Left lung (tissue), 10 donors: Measurements from ENCODE around the gene HOXC10. TPM values are rescaled to one million over a fixed set of nuclear protein-coding genes. Genes with fewer than 3 reads are reported as not detected.

Experiments used
- ATAC-seq: fragments of 200-7000 bp; cut with Tn5 transposase; one replicate; pipeline ENCODE4 v1.9.1; 2020; ENCODE audit warnings: moderate library complexity
- DNase-seq, 4 donors: peaks; one replicate each; pipeline ENCODE4 v3.0.0-alpha.2; 2013 to 2020
- H3K27ac ChIP-seq, 2 donors: fragments of 200-600 bp; sonication (generic) in 1 of 2; one replicate each; pipeline versions ENCODE4 v1.5.0 to v1.8.0; 2020 to 2021
- H3K27me3 ChIP-seq, 2 donors: fragments of 200-600 bp; sonication (generic) in 1 of 2; one replicate each; pipeline versions ENCODE4 v1.5.0 to v1.8.0; 2020 to 2021
- H3K36me3 ChIP-seq, 2 donors: fragments of 200-600 bp; sonication (generic) in 1 of 2; one replicate each; pipeline versions ENCODE4 v1.5.0 to v1.8.0; 2020 to 2021
- H3K4me1 ChIP-seq, 2 donors: fragments of 200-600 bp; one replicate each; pipeline ENCODE4 v1.8.0; 2021
- H3K4me3 ChIP-seq, 2 donors: fragments of 200-600 bp; sonication (generic) in 1 of 2; one replicate each; pipeline versions ENCODE4 v1.5.0 to v1.8.0; 2020 to 2021; ENCODE audit warnings: mild to moderate bottlenecking in 1 of 2
- H3K9me3 ChIP-seq, 2 donors: fragments of 200-600 bp; sonication (generic) in 1 of 2; one replicate each; pipeline versions ENCODE4 v1.5.0 to v1.8.0; 2020 to 2021
- CTCF ChIP-seq, 2 donors: fragments of 200-600 bp; sonication (generic) in 1 of 2; IDR thresholded peaks; one replicate each; pipeline versions ENCODE4 v1.5.0 to v1.8.0; 2021; ENCODE audit warnings: antibody characterized with exemption in 2 of 2
- intact Hi-C, 2 donors: fragments of 100-400 bp; cut with DNase I; formaldehyde crosslinking; loops; one replicate each; pipeline versions ENCODE4 v1.11.2 to v1.14.2; 2022
- polyA plus RNA-seq, 6 donors: library from polyadenylated mRNA; unstranded; fragments of 120-200 nt; gene quantifications; one replicate each; pipeline ENCODE4 v1.2.1, GENCODE V29; 2013; ENCODE audit not compliant: insufficient read length in 6 of 6
- total RNA-seq, 2 donors: library from RNA; stranded (reverse); fragmentation: NEBNext Ultra II Directional; extraction: Animal tissue kit (Norgen Biotek cat#: 25700); gene quantifications; one replicate each; pipeline ENCODE4 v1.2.1, GENCODE V29; 2021
- donor health status: DM: no; HTN: yes; CAD: no.
- donor health status: DM: no; HTN: no; CAD: no.

HOXC10 gene
- total and polyA plus RNA-seq, 8 donors: 0.15 to 0.52 (median 0.31) TPM; not detected in 3

- no peak for TF ChIP-seq CTCF (IDR thresholded peaks at IDR 0.05)
- H3K27me3 ChIP-seq: peaks cover 100% of the 10 kb centered on the region in 2 donors
- no peaks in the 10 kb centered on the region for H3K9me3 ChIP-seq
- ATAC-seq (no peak), DNase-seq (no peak)
- intact Hi-C loops: no loop called here
- H3K4me3 ChIP-seq: no peak within 1 kb of the TSS
- peaks cover 0 to 7% of the 10 kb centered on the region in 2 donors for H3K4me1 ChIP-seq
- H3K36me3 ChIP-seq: no peaks in the 10 kb centered on the region
- no peak within 1 kb of the TSS for H3K27ac ChIP-seq
These were observed 30.3 kb upstream of the HOXC10 start, which contains the start of gene HOXC12 for GRCh38 chr12:53954694-53955035. Gene HOXC12, plus strand, starts transcription at chr12:53954903. Its CDS starts 27 bp downstream, at chr12:53954930.

- no peak overlapping the region for H3K4me3 ChIP-seq
- peaks cover 0 to 7% of the 10 kb centered on the region in 2 donors for H3K4me1 ChIP-seq
- DNase-seq (peak in 1 of 4 donors; percentile 61), ATAC-seq (no peak)
- H3K27ac ChIP-seq: no peak overlapping the region
- no peaks in the 10 kb centered on the region for H3K36me3 ChIP-seq
- H3K9me3 ChIP-seq: no peaks in the 10 kb centered on the region
- peaks cover 100% of the 10 kb centered on the region in 2 donors for H3K27me3 ChIP-seq
- no peak for TF ChIP-seq CTCF (IDR thresholded peaks at IDR 0.05)
- intact Hi-C loops: no loop called here
These were observed 29.7 kb upstream of the HOXC10 start for GRCh38 chr12:53955036-53955775.

DNA sequence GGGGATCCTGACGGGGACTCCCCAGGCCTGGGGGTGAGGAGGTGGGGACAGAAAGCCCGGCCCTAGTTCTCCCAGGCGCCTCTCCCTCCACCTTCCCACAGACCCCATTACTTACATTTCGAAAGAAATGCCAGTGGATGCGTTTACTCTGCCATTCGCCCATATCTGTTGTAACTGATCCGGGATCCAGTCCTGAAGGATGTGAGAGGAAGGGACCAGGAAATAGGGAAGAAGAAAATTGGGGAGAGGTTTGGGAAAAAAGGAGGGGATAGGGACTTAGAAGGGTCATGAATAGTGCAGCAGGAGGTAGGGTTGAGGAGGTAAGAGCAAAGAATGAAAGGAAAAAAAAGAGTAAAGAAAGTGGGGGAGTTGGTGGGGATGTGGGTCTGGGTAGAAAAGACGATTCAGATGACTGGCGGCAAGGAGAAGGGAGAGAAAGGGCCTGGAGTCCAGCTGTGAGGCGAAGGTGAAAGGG lies 29.1 kb upstream of the HOXC10 start:
- TF ChIP-seq CTCF (IDR thresholded peaks at IDR 0.05): no peak
- Histone ChIP-seq H3K4me3 (no peak overlapping the region), H3K27me3 (peaks cover 100% of the 10 kb centered on the region in 2 donors), H3K27ac (no peak overlapping the region), H3K36me3 (no peaks in the 10 kb centered on the region), H3K9me3 (no peaks in the 10 kb centered on the region), H3K4me1 (peaks cover 0 to 7% of the 10 kb centered on the region in 2 donors)
- DNase-seq (no peak), ATAC-seq (no peak)
- intact Hi-C loops: no loop called here

- Histone ChIP-seq H3K4me3 (no peak overlapping the region), H3K27me3 (peaks cover 100% of the 10 kb centered on the region in 2 donors), H3K9me3 (no peaks in the 10 kb centered on the region), H3K27ac (no peak overlapping the region), H3K36me3 (no peaks in the 10 kb centered on the region), H3K4me1 (peaks cover 0 to 5% of the 10 kb centered on the region in 2 donors)
- TF ChIP-seq CTCF (IDR thresholded peaks at IDR 0.05): no peak
- intact Hi-C loops: no loop called here
- ATAC-seq (no peak), DNase-seq (no peak)
These were observed 28.6 kb upstream of the HOXC10 start for GRCh38 chr12:53956251-53956887.

DNA sequence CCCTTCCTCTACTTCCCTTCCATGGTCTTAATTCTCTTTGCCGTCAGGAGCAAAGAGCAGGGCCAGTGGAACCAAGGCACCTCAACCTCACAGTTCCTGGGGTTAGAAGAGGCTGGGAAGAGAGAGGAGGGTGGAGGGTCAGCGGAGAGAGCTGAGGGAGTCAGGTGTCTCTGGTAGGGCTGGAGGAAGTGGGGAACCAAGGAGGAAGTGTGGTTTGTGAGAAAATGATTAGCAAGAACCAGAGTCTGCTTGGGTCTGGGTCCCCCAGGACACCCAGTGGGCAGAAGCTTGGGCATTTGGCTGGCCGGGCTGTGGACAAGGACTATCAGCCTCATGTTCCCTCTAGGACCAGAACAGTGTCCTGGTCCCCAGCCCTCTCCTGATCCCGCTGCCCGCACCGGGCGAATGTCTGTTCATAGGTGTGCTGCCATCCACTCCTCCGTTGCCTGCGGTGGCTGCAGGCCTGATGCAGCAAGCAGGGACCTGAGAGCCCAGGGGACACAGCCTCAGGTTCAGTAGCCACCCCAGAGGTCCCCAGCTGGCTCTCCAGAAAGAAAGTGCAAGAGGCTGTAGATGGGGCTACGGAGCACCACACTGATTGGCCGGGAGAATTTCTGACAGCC lies 27.9 kb upstream of the HOXC10 start:
- Histone ChIP-seq H3K27ac (no peak overlapping the region), H3K4me1 (no peaks in the 10 kb centered on the region), H3K9me3 (no peaks in the 10 kb centered on the region), H3K4me3 (no peak overlapping the region), H3K27me3 (peaks cover 100% of the 10 kb centered on the region in 2 donors), H3K36me3 (no peaks in the 10 kb centered on the region)
- TF ChIP-seq CTCF (IDR thresholded peaks at IDR 0.05): no peak
- DNase-seq (peak in 1 of 4 donors; percentile 72), ATAC-seq (no peak)
- intact Hi-C loops: no loop called here
